Pericardium fibroblast (primary cell): ENCODE measurements around the gene SENP2. TPM values are rescaled to one million over a fixed set of nuclear protein-coding genes. Genes with fewer than 3 reads are reported as not detected.

Experiments used
- total RNA-seq: library from RNA; depleted of rRNA; stranded (reverse); fragments of >200 nt; gene quantifications from 2 replicates; pipeline ENCODE4 v1.2.3, GENCODE V29; 2015

The SENP2 gene
- 15.8 and 21.8 TPM in 2 replicates for total RNA-seq

DNA sequence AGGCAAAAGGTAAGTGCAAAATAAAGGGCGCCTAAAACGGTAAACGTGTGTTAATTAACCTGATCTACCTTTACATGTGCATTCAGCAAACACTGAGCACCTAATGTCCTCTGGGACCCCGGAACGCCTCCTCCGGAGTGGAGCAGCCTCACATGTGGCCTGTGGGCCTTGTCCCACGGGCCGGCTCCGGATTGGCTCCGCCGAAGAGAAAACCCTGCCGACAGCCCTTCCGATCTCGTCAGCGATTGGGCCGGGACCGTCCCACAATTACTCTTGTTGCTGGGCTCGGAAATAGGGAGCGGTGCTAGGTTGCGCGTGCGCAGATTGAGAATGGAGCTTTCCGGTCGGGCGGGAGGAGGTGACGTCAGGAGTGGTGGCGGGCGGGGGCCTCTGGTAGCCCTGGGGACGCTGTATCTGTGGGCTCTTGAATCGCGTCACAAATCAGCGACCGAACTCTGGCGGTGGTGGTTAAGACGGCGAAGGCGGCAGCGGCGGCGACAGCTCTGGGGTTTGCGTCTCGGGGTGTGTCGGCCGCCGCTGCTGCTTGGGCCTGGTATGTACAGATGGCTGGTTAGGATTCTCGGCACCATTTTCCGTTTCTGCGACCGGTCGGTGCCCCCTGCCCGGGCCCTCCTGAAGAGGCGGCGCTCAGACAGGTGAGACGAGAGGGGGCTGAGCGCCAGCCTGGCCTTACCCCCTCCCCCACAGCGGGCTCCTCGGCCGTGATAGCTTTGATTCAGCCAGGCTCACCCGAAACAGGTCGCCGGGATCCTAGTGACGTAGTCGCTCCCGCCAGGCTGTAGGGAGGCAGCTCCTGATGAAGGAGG lies at the start of gene SENP2:
TSS of gene SENP2 (plus strand) at position 437 of the 827 bp plus-strand sequence. CDS start at position 556, 119 bp downstream.

DNA sequence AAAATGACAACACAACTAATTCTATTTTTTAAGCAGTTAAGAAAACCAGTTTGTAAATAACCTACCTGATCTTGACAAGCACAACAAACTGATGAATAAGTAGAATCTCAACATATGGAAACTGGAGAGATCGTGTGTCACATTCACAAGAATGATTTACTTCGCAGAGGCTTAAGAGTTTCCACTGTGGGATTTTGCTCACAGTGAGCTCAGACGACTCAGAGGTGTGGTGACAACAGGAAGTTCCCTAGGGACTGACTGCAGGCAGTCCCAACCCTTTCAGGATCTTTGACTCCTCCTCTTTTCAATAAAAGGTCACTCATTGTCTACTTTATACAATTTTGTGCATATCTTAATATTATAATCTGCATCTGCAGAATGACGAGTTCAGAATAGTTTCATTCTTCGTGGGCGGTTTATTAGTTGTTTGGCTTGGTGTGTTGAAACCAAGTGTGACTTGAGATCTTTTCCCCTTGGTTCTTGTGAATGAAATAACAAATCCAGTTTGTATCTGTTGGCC lies 33.7 kb upstream of the SENP2 start, which contains the start of gene LIPH:
TSS of gene LIPH (minus strand) at position 231 of the 520 bp plus-strand sequence. CDS start at position 114, 117 bp downstream.

Other genes with a start within 250 kb of the SENP2 start
- gene MAP3K13, start 223.2 kb upstream of the SENP2 start, total RNA-seq, result 10.4 and 21.4 TPM in 2 replicates
- 10.6 and 12.8 TPM in 2 replicates for gene TMEM41A, start 87.3 kb upstream of the SENP2 start, total RNA-seq
- under 0.01 and 1.5 TPM in 2 replicates for gene LIPH, start 33.7 kb upstream of the SENP2 start, total RNA-seq
- 69.7 and 79.2 TPM in 2 replicates for gene IGF2BP2, start 238.7 kb downstream of the SENP2 start, total RNA-seq